H1 (cell line): ENCODE results near the gene PYGB. TPM values are rescaled to one million over a fixed set of nuclear protein-coding genes. Genes with fewer than 3 reads are reported as not detected.

ENCODE experiments used
- CHD1 ChIP-seq: IDR thresholded peaks from 2 replicates; pipeline ENCODE4 v1.6.1; 2012; ENCODE audit warnings: low read depth, low read length, improper control_type of control experiment
- SUZ12 ChIP-seq: fragments of 200-600 bp; sonication (generic); IDR thresholded peaks from 2 replicates; pipeline ENCODE4 v1.6.1; 2012; ENCODE audit warnings: mild to moderate bottlenecking, inconsistent platforms, low read length, moderate library complexity, mixed read lengths
- polyA plus RNA-seq, 7 experiments: library from polyadenylated mRNA; depleted of rRNA in 3 of 7; stranded (reverse) in 5 of 7; unstranded in 2 of 7; fragments of >200 nt in 5 of 7; fragments of 200-250 nt in 2 of 7; gene quantifications; 1 replicate in 5 of 7; 2 replicates in 1 of 7; 4 replicates in 1 of 7; pipeline versions ENCODE4 v1.2.1 to v1.2.3, GENCODE V29; 2011 to 2013; ENCODE audit warnings: missing spikeins in 2 of 7, mixed read lengths in 2 of 7
- total RNA-seq: library from RNA; stranded (reverse); fragmentation: NEBNext Ultra II Directional; extraction: Animal tissue kit (Norgen Biotek cat#: 25700); gene quantifications from 2 replicates; pipeline ENCODE4 v1.2.1, GENCODE V29; 2021

Gene PYGB
- total and polyA plus RNA-seq, 2 of the 8 experiments (the other 6 are each of a cell fraction or from before 2014, with no cell fraction given) = 26.6 to 56.0 TPM

- TF ChIP-seq SUZ12 (no peak), CHD1 (no peak)
- TF ChIP-seq, all 59 proteins: peak for 0
Observed at GRCh38 chr20:25257130-25257529, 9.2 kb downstream of the PYGB start (continued).
